Measurements from ENCODE around the gene CYP2F1.
"Not testable (repeated sequence)": the region's sequence is repeated elsewhere in the genome, so short reads cannot be mapped to it uniquely, and the experiment has no call there.

The CYP2F1 gene

GRCh38 chr19:41114132-41114531 lies at the start of gene CYP2F1:
Gene CYP2F1 (plus strand): TSS chr19:41114432. CDS start chr19:41116189, 1,757 bp downstream.
- no peak for DNase-seq

- no peak for DNase-seq
Measured at GRCh38 chr19:41064974-41065569, 49.2 kb upstream of the CYP2F1 start.

GRCh38 chr19:41076286-41076685 lies 37.9 kb upstream of the CYP2F1 start:
- no peak for DNase-seq

GRCh38 chr19:41083516-41083915 lies 30.7 kb upstream of the CYP2F1 start:
- no peak for DNase-seq

- no peak for DNase-seq
Measured at GRCh38 chr19:41085748-41086415, 28.4 kb upstream of the CYP2F1 start.

GRCh38 chr19:41088151-41088550 lies 26.1 kb upstream of the CYP2F1 start, which contains the start of gene CYP2A13:
Gene CYP2A13 (plus strand): TSS chr19:41088451. CDS start chr19:41088472, 21 bp downstream.
- DNase-seq, result no peak

GRCh38 chr19:41089959-41090358 lies 24.3 kb upstream of the CYP2F1 start:
- DNase-seq, result no peak

GRCh38 chr19:41095703-41096102 lies 18.5 kb upstream of the CYP2F1 start:
- no peak for DNase-seq

GRCh38 chr19:41096353-41096752 lies 17.9 kb upstream of the CYP2F1 start:
- no peak for DNase-seq

GRCh38 chr19:41097302-41097701 lies 16.9 kb upstream of the CYP2F1 start:
- DNase-seq, result no peak

- DNase-seq, result no peak
Measured at GRCh38 chr19:41098762-41099161, 15.5 kb upstream of the CYP2F1 start.

- not testable (repeated sequence) for DNase-seq
Measured at GRCh38 chr19:41102210-41102609, 12.0 kb upstream of the CYP2F1 start.

GRCh38 chr19:41106177-41106576 lies 8.1 kb upstream of the CYP2F1 start:
- DNase-seq, result no peak

- no peak for DNase-seq
Measured at GRCh38 chr19:41111296-41111695, 2.9 kb upstream of the CYP2F1 start.

GRCh38 chr19:41111750-41112295 lies 2.4 kb upstream of the CYP2F1 start:
- no peak for DNase-seq

GRCh38 chr19:41112728-41113290 lies 1.4 kb upstream of the CYP2F1 start:
- DNase-seq, result no peak

GRCh38 chr19:41116261-41116660 lies 2.0 kb downstream of the CYP2F1 start:
- DNase-seq, result no peak

GRCh38 chr19:41120929-41121911 lies 7.0 kb downstream of the CYP2F1 start:
- not testable (repeated sequence) for DNase-seq

- DNase-seq, result not testable (repeated sequence)
Measured at GRCh38 chr19:41122846-41123245, 8.6 kb downstream of the CYP2F1 start.

GRCh38 chr19:41123716-41124294 lies 9.6 kb downstream of the CYP2F1 start:
- no peak for DNase-seq

GRCh38 chr19:41126765-41127203 lies 12.6 kb downstream of the CYP2F1 start:
- not testable (repeated sequence) for DNase-seq

- DNase-seq, result not testable (repeated sequence)
Measured at GRCh38 chr19:41127362-41127761, 13.1 kb downstream of the CYP2F1 start.
